Measurements from ENCODE around the gene SLFN11. TPM values are rescaled to one million over a fixed set of nuclear protein-coding genes. Genes with fewer than 3 reads are reported as not detected.
"Not testable (repeated sequence)": the region's sequence is repeated elsewhere in the genome, so short reads cannot be mapped to it uniquely, and the experiment has no call there.

The SLFN11 gene, protein sequence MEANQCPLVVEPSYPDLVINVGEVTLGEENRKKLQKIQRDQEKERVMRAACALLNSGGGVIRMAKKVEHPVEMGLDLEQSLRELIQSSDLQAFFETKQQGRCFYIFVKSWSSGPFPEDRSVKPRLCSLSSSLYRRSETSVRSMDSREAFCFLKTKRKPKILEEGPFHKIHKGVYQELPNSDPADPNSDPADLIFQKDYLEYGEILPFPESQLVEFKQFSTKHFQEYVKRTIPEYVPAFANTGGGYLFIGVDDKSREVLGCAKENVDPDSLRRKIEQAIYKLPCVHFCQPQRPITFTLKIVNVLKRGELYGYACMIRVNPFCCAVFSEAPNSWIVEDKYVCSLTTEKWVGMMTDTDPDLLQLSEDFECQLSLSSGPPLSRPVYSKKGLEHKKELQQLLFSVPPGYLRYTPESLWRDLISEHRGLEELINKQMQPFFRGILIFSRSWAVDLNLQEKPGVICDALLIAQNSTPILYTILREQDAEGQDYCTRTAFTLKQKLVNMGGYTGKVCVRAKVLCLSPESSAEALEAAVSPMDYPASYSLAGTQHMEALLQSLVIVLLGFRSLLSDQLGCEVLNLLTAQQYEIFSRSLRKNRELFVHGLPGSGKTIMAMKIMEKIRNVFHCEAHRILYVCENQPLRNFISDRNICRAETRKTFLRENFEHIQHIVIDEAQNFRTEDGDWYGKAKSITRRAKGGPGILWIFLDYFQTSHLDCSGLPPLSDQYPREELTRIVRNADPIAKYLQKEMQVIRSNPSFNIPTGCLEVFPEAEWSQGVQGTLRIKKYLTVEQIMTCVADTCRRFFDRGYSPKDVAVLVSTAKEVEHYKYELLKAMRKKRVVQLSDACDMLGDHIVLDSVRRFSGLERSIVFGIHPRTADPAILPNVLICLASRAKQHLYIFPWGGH
- 10 to 100 TPM in 1 of 4 donors, 1 to 10 TPM in 3; 3.4 to 10.7 (median 5.0) TPM for total RNA-seq

DNA sequence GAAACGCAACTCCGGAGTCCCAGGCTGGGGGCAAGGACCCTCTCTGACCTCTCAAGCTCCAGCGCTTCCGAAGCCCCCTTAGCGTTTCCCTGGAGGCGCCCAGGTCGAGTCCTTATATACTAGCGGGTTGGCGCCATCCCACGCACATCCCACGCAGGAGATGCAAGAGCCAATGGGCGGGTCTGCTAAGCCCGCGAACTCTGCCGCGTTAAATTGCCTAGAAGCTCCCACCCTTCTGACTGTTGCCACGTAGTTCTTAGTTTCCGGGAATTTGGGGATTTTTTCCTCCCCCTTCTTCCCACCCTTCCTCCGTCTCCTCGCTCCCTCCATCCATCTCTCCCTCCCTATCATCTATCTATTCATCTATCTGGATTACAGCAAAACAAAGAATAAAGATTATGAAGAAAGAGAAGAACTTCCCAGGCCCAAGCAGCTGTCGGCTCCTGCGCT lies at the start of gene SLFN11:
Gene SLFN11, minus strand, starts transcription at position 88 of the 450 bp plus-strand sequence. CDS start 9,814 bp downstream, outside the sequence.
- TF ChIP-seq POLR2AphosphoS5 (IDR thresholded peaks at IDR 0.05), result peak in 1 of 3 donors; percentile 68
- peak; percentile 93 to 98 for TF ChIP-seq POLR2A (IDR thresholded peaks at IDR 0.05)
- TF ChIP-seq, protein P1, sequence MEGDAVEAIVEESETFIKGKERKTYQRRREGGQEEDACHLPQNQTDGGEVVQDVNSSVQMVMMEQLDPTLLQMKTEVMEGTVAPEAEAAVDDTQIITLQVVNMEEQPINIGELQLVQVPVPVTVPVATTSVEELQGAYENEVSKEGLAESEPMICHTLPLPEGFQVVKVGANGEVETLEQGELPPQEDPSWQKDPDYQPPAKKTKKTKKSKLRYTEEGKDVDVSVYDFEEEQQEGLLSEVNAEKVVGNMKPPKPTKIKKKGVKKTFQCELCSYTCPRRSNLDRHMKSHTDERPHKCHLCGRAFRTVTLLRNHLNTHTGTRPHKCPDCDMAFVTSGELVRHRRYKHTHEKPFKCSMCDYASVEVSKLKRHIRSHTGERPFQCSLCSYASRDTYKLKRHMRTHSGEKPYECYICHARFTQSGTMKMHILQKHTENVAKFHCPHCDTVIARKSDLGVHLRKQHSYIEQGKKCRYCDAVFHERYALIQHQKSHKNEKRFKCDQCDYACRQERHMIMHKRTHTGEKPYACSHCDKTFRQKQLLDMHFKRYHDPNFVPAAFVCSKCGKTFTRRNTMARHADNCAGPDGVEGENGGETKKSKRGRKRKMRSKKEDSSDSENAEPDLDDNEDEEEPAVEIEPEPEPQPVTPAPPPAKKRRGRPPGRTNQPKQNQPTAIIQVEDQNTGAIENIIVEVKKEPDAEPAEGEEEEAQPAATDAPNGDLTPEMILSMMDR (IDR thresholded peaks at IDR 0.05), result no peak
- no peak for TF ChIP-seq EP300 (IDR thresholded peaks at IDR 0.05)
- peak; percentile 92 to 93 for DNase-seq (ENCODE audit: low spot score in 2 of 2)
- Histone ChIP-seq H3K4me3 (peak within 1 kb of the TSS; percentile 64), H3K4me1 (peaks cover 25% of the 10 kb centered on the region), H3K36me3 (no peaks in the 10 kb centered on the region), H3K27me3 (peaks cover 37% of the 10 kb centered on the region), H3K9me3 (no peaks in the 10 kb centered on the region), H3K27ac (peak within 1 kb of the TSS; percentile 95)
- 0% methylated on average over 16 of the region's 22 CpGs for WGBS

DNA sequence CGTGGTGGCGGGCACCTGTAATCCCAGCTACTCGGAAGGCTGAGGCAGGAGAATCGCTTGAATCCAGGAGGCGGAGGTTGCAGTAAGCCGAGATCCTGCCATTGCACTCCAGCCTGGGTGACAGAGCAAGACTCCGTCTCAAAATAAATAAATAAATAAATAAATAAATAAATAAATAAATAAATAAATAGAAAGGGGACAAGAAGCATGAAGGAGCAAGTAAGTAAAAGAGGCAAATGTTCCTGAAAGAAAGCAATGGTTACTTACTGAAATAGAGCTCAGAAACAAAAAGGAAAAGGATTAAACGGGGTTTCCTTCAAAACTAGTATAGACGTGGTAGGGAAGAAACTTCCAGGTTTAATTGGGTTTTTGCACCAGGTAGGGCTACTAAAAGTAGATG lies 47.6 kb upstream of the SLFN11 start:
- H3K36me3 ChIP-seq, result peaks cover 12% of the 10 kb centered on the region
- H3K27ac ChIP-seq; H3K9me3 ChIP-seq; H3K4me3 ChIP-seq; DNase-seq (ENCODE audit: low spot score in 2 of 2); H3K27me3 ChIP-seq; H3K4me1 ChIP-seq: not testable (repeated sequence)
- 93% methylated on average over 9 of the region's 9 CpGs for WGBS

DNA sequence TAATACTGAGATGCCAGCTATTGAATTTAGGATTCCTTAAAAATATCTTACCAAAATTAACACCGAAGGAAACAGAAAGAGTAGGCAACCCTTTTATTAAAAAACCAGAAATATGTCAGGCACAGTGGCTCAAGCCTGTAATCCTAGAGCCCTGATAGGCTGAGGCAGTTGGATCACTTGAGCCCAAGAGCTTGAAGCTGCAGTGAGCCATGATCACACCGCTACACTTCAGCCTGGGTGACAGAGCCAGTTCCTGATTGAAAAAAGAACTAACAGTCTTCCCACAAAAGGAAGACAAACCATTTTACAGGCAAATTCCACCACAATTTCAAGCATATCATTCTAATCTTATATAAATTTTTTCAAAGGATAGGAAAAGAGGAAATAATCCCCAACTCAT lies 43.2 kb upstream of the SLFN11 start:
- no peaks in the 10 kb centered on the region for H3K9me3 ChIP-seq
- H3K4me1 ChIP-seq, result no peaks in the 10 kb centered on the region
- H3K4me3 ChIP-seq, result no peak overlapping the region
- DNase-seq (ENCODE audit: low spot score in 2 of 2), result no peak
- 91% methylated on average over 2 of the region's 2 CpGs for whole genome bisulfite sequencing
- no peak overlapping the region for H3K27ac ChIP-seq
- peaks cover 18% of the 10 kb centered on the region for H3K36me3 ChIP-seq
- H3K27me3 ChIP-seq, result no peaks in the 10 kb centered on the region
- TF ChIP-seq EP300 (IDR thresholded peaks at IDR 0.05), result no peak

DNA sequence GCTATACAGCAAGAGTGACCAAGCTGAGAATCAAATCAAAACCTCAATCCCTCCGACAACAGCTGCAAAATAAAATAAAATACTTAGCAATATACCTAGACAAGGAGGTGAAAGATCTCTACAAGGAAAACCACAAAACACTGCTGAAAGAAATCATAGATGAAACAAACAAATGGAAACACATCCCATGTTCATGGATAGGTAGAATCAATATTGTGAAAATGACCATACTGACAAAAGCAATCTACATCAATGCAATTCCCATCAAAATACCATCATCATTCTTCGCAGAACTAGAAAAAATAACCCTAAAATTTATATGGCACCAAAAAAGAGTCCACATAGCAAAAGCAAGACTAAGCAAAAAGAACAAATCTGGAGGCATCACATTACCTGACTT lies 41.3 kb upstream of the SLFN11 start:
- 98% methylated on average over 2 of the region's 2 CpGs for WGBS

DNA sequence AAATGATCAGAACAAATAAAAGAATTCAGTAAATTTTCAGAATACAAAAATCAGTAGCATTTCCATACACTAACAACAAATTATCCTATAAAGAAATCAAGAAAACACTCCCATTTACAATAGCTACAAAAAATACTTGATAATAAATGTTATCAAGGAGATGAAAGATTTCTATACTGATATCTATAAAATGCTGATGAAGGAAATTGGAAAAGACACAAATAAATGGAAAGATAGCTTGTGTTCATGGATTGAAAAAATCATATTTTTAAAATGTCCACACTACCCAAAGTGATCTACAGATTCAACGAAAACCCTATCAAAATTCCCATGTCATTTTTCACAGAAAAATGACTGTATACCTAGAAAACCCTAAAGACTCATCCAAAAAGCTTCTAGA lies 40.8 kb upstream of the SLFN11 start:
- no peak for DNase-seq (ENCODE audit: low spot score in 2 of 2)
- Histone ChIP-seq H3K27ac (no peak overlapping the region), H3K36me3 (peaks cover 32% of the 10 kb centered on the region), H3K4me3 (no peak overlapping the region), H3K4me1 (no peaks in the 10 kb centered on the region), H3K27me3 (no peaks in the 10 kb centered on the region), H3K9me3 (no peaks in the 10 kb centered on the region)
- WGBS, result 88% methylated on average over 1 of the region's 1 CpG
- TF ChIP-seq EP300 (IDR thresholded peaks at IDR 0.05) (no peak), POLR2AphosphoS5 (IDR thresholded peaks at IDR 0.05) (no peak), POLR2A (IDR thresholded peaks at IDR 0.05) (no peak)
- TF ChIP-seq, protein P1 (IDR thresholded peaks at IDR 0.05), result no peak

More for the DNA sequence above, 41.3 kb upstream of the SLFN11 start:
- H3K27ac ChIP-seq; H3K4me3 ChIP-seq; H3K4me1 ChIP-seq; H3K9me3 ChIP-seq; DNase-seq (ENCODE audit: low spot score in 2 of 2); H3K27me3 ChIP-seq: not testable (repeated sequence)
- H3K36me3 ChIP-seq, result peaks cover 32% of the 10 kb centered on the region

DNA sequence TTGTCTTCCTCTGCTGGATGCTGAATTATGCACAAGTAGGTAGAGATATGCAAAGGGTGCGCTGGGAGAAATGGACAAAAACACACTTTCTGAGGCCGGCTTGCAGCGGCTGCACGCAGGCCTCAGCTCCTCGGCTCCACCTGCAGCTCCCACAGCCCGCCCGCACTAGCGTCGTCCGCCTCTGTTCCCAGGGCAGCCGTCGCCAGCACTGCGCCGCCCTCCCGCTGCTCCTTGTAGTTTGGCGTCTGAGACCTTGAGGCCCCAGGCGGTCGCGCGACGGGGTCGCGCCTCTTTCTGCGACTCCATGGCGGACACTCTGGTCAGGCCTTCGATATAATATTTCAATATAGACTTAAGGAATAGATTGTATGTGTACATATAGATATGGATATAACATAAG lies 34.1 kb upstream of the SLFN11 start:
- 94% methylated on average over 26 of the region's 26 CpGs for WGBS
- Histone ChIP-seq H3K4me3 (no peak overlapping the region), H3K36me3 (peaks cover 18% of the 10 kb centered on the region), H3K27me3 (no peaks in the 10 kb centered on the region), H3K27ac (no peak overlapping the region), H3K4me1 (no peaks in the 10 kb centered on the region), H3K9me3 (no peaks in the 10 kb centered on the region)
- TF ChIP-seq POLR2A (IDR thresholded peaks at IDR 0.05) (no peak), EP300 (IDR thresholded peaks at IDR 0.05) (no peak), POLR2AphosphoS5 (IDR thresholded peaks at IDR 0.05) (no peak)
- TF ChIP-seq, protein P1 (IDR thresholded peaks at IDR 0.05), result no peak
- DNase-seq (ENCODE audit: low spot score in 2 of 2), result no peak

Measured in suprapubic skin (tissue), 4 donors.